ENCODE results near the gene OR1D5.
A peak's percentile ranks its signal among the peaks of the same experiment; 100 is the strongest.

The OR1D5 gene

DNA sequence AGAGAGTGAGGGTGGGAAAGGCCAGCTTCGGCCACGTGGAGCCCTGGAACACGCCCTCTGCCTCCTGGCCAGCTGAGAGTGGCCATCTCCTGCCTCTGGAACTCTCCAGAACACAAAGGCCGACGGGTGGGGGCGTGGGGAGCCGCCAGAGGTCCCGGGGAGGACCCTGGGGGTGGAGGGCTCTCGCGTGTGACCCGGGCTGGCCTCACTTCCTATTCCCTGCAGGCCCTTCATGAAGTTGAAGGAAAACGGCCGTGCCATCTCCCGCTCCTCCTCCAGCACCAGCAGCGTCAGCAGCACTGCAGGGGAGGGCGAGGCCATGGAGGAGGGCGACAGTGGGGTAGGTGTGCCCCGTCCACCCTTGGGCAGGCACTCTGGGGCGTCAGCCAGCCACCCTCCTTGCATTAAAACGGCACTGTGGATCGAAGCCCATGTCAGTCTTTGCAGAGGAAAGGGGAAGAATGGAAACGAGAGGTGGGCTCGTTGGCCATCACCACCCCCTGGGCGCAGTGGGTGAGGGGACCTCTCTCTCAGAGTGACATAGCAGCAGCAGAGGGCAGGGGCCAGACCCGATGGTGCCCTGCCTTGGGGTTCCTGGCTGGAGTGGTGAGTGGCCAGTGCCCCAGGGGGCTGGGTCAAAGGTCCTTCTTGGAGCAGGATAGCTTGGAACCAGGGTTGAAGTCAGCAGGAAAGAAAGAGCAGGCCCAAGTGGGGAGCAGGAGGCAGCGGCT lies 37.1 kb downstream of the OR1D5 start:
- Mint-ChIP-seq H3K27ac (no peak overlapping the region), H3K9me3 (peaks cover 19% of the 10 kb centered on the region), H3K36me3 (ENCODE audit: low read depth) (peaks cover 37% of the 10 kb centered on the region), H3K27me3 (no peaks in the 10 kb centered on the region), H3K4me1 (ENCODE audit: low read depth) (no peaks in the 10 kb centered on the region), H3K4me3 (no peak overlapping the region)
- peak; percentile 5 for DNase-seq

DNA sequence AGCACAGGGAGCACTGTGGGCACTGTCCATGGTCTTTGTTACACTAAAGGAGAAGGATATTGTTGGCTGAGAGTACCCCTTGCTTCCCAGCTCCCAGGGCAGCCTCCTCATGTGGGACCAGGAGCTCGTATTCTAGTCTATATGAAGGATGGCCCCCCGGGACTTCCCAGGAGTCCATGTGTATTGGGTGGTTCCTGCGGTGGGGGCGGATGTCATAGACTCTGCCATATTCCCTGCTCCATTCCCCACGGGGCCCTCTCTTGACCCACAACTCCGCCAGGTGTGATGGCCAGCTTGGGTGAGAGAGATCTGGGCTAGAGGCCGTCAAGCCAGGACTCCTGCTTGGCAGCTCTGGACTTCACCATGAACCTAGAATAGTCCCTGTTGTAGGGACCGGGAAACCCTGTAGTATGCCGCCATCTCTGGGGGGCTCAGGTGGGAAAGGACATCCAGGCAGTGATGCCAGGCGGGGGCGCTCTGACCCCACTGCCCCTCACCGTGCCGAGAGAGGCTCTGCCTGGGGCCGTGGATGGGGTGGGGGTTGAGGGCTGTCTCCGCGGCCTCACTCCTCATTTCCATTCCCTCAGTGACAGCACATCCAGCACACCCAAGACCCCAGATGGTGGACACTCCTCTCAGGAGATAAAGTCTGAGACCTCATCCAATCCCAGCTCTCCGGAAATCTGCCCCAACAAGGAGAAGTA lies 37.8 kb downstream of the OR1D5 start:
- peak; percentile 16 for DNase-seq
- H3K4me3 Mint-ChIP-seq: no peak overlapping the region
- H3K36me3 Mint-ChIP-seq (ENCODE audit: low read depth): peaks cover 44% of the 10 kb centered on the region
- no peak overlapping the region for H3K27ac Mint-ChIP-seq
- no peaks in the 10 kb centered on the region for H3K27me3 Mint-ChIP-seq
- H3K4me1 Mint-ChIP-seq (ENCODE audit: low read depth): no peaks in the 10 kb centered on the region
- H3K9me3 Mint-ChIP-seq: peaks cover 19% of the 10 kb centered on the region

DNA sequence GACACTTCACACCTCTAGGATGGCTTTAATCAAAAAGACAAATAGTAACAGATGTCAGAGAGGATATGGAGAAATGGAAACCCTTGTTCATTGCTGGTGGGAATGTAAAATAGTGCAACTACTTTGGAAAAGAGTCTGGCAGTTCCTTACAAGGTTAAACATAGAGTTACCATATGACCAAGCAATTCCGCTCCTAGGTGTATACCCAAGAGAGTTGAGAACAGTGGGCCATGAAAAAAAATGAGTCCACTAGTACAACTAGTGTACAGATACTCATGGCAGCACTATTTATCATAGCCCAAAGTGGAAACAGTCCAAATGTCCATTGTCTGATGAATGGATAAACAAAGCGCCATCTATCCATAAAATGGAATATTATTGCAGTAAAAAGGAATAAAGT lies 39.1 kb downstream of the OR1D5 start:
- no peak for DNase-seq
- Mint-ChIP-seq H3K9me3 (peaks cover 19% of the 10 kb centered on the region), H3K4me3 (no peak overlapping the region), H3K36me3 (ENCODE audit: low read depth) (peaks cover 54% of the 10 kb centered on the region), H3K27me3 (no peaks in the 10 kb centered on the region), H3K4me1 (ENCODE audit: low read depth) (no peaks in the 10 kb centered on the region), H3K27ac (no peak overlapping the region)

DNA sequence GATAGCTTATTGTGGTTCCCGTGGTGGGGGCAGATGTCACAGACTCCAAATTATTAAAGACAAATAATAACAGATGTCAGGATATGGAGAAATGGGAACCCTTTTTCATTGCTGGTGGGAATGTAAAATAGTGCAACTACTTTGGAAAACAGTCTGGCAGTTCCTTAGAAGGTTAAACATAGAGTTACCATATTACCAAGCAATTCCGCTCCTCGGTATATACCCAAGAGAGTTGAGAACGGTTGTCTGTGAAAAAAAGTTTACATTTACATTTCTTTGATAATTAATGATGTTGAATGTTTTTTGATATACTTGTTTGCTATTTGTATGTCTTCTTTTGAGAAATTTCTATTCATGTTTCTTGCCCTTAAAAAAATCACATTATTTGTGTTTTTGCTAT lies 41.2 kb downstream of the OR1D5 start:
- H3K4me1 Mint-ChIP-seq (ENCODE audit: low read depth): no peaks in the 10 kb centered on the region
- peaks cover 19% of the 10 kb centered on the region for H3K9me3 Mint-ChIP-seq
- H3K4me3 Mint-ChIP-seq: no peak overlapping the region
- no peaks in the 10 kb centered on the region for H3K27me3 Mint-ChIP-seq
- no peak for DNase-seq
- no peak overlapping the region for H3K27ac Mint-ChIP-seq
- H3K36me3 Mint-ChIP-seq (ENCODE audit: low read depth): peaks cover 51% of the 10 kb centered on the region

DNA sequence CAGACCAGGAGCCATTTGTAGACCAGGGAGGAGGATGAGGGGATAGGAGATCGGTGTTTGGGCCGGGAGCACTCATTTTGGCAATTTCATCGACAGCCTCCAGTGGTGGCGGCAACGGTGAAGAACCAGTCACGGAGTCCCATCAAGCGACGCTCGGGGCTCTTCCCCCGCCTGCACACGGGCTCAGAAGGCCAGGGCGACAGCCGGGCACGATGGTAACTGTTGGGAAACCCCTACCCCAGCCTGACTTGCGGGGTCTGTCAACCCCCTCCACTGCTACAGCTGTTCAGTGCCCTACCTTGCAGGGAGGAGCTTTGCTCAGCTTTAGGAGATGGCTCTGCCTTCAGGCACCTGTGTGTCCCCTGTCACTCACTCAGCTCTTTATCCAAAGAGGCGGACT lies 43.0 kb downstream of the OR1D5 start:
- peaks cover 19% of the 10 kb centered on the region for H3K9me3 Mint-ChIP-seq
- no peak overlapping the region for H3K27ac Mint-ChIP-seq
- peaks cover 47% of the 10 kb centered on the region for H3K36me3 Mint-ChIP-seq (ENCODE audit: low read depth)
- no peak overlapping the region for H3K4me3 Mint-ChIP-seq
- no peak for DNase-seq
- H3K27me3 Mint-ChIP-seq: no peaks in the 10 kb centered on the region
- H3K4me1 Mint-ChIP-seq (ENCODE audit: low read depth): no peaks in the 10 kb centered on the region

DNA sequence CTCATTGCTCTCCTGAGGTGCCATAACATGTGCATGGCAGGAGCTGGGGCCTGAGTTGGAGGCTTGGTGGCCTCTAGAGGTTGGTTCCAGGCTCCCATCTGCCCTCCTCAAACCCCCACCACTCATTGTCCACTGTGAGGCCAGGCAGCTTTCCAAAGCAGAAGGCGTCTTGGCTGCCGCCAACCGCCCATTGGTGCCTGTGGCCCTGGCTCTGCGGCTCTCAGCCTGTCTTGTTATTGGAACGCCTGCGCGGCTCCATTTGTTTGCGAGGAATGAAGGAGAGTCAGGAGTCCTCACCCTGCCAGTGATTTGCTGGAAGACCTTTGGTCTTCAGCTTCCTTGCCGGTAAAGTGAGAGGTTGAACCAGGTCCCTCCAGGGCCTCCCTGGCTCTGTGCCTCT lies 43.6 kb downstream of the OR1D5 start:
- no peaks in the 10 kb centered on the region for H3K27me3 Mint-ChIP-seq
- DNase-seq: no peak
- no peaks in the 10 kb centered on the region for H3K4me1 Mint-ChIP-seq (ENCODE audit: low read depth)
- no peak overlapping the region for H3K27ac Mint-ChIP-seq
- H3K9me3 Mint-ChIP-seq: peaks cover 19% of the 10 kb centered on the region
- no peak overlapping the region for H3K4me3 Mint-ChIP-seq
- peaks cover 48% of the 10 kb centered on the region for H3K36me3 Mint-ChIP-seq (ENCODE audit: low read depth)

DNA sequence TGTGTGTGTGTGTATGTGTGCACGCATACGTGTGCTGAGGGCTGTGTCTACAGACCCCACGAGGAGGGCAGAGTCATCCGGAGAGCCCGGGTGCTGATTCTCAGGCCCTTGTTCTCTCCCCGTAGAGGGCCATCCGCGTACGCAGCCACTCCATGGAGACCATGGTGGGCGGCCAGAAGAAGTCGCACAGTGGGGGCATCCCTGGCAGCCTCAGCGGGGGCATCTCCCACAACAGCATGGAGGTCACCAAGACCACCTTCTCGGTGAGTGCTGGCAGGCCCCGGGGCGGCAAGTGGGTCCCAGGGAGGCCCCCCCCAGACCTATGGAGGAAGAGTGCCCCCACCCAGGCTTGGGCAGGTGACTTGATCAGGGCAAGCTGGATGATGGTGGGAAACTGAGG lies 45.5 kb downstream of the OR1D5 start:
- Mint-ChIP-seq H3K36me3 (ENCODE audit: low read depth) (peaks cover 42% of the 10 kb centered on the region), H3K4me1 (ENCODE audit: low read depth) (no peaks in the 10 kb centered on the region), H3K27me3 (no peaks in the 10 kb centered on the region), H3K27ac (no peak overlapping the region), H3K4me3 (no peak overlapping the region), H3K9me3 (peaks cover 10% of the 10 kb centered on the region)
- DNase-seq: no peak

DNA sequence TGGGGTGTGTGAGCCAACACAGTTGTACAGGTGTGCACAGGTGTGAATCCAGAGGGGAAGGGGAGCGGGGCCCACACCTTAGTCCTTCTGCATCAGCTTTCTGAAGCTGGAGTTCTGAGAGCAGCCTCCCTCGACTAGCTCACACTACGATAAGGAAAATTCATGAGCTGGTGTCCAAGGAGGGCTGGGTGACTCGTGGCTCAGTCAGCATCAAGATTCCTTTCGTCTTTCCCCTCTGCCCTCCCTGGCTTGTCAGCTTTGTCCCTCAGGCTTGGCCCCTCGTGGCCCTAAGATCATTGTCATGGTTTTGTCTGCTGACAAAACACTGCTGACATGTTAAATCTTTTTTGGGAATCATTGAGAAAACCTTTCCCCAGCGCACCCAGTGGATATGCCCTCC lies 47.5 kb downstream of the OR1D5 start:
- no peaks in the 10 kb centered on the region for H3K9me3 Mint-ChIP-seq
- H3K4me1 Mint-ChIP-seq (ENCODE audit: low read depth): no peaks in the 10 kb centered on the region
- H3K27ac Mint-ChIP-seq: no peak overlapping the region
- H3K27me3 Mint-ChIP-seq: no peaks in the 10 kb centered on the region
- H3K4me3 Mint-ChIP-seq: no peak overlapping the region
- H3K36me3 Mint-ChIP-seq (ENCODE audit: low read depth): peaks cover 23% of the 10 kb centered on the region
- DNase-seq: no peak

DNA sequence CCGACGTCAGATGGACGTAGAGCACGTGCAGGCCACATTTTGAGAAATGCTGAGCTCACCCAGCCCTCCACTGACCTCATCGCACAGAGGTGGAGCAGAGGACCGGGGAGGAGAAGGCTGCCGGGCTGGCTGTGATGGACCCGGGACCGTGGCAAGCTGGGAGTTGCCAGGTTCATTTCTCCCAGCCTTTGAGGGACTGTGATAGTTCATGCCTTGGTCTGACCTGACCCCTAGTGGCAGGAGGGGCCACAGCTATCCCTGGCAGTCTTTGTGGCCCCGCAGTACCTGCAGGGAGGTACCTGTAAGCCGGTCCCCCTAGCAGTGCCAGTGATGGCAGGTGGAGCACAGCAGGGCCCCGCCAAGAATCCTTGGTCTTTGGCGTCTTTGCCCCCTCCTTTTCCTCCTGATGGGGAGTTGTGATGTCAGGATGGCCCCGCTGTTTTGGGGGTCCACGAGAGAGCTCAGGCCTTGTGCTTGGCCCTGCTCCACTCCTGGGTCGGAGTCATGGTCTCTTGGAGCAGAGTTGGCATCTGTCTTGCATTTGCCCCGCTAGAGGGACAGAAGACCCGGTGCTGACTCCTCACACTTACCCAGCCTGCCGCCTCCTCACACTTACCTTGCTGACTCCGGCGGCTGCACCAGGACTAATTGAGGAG lies 50.4 kb downstream of the OR1D5 start:
- peak; percentile 71 for DNase-seq
- Mint-ChIP-seq H3K4me3 (no peak overlapping the region), H3K9me3 (no peaks in the 10 kb centered on the region), H3K27ac (no peak overlapping the region), H3K4me1 (ENCODE audit: low read depth) (no peaks in the 10 kb centered on the region), H3K27me3 (no peaks in the 10 kb centered on the region), H3K36me3 (ENCODE audit: low read depth) (peaks cover 22% of the 10 kb centered on the region)

Data from activated T-cell treated with anti-CD3 and anti-CD28 coated beads, Interleukin-2, amount 50 U/mL, for 24 hours (primary cell).